Caco-2 (cell line): Measurements from ENCODE around the gene NR4A2. TPM values are rescaled to one million over a fixed set of nuclear protein-coding genes. Genes with fewer than 3 reads are reported as not detected.
A peak's percentile ranks its signal among the peaks of the same experiment; 100 is the strongest.

ENCODE experiments used
- BruUV-seq: library from RNA; stranded (reverse); fragments of 400-500 nt; replicated peaks from 2 replicates; lab custom pipeline; 2021; lab: Mats Ljungman, UMichigan
- CTCF ChIA-PET: fragments of 300-600 bp; sonication (Branson Sonifier 250); formaldehyde crosslinking; loops from one replicate; lab custom pipeline; 2022; ENCODE audit warnings: antibody characterized with exemption; lab: Charles Lee
- POLR2A ChIA-PET: fragments of 300-600 bp; sonication (Branson Sonifier 250); formaldehyde crosslinking; loops from one replicate; lab custom pipeline; 2022; ENCODE audit warnings: antibody characterized with exemption; lab: Charles Lee
- DNase-seq, 2 experiments: peaks; one replicate each; pipeline versions ENCODE4 v3.0.0 to v3.0.0-alpha.2; 2020 to 2022
- H3K27me3 ChIP-seq: replicated peaks from 2 replicates; pipeline ENCODE4 v1.6.0; 2011; ENCODE audit warnings: low read length; ENCODE audit not compliant: control insufficient read depth, insufficient read depth
- H3K36me3 ChIP-seq: 2 replicates; pipeline ENCODE4 v1.5.1; 2011; ENCODE audit warnings: low read length; ENCODE audit not compliant: control insufficient read depth, insufficient read depth
- H3K4me1 ChIP-seq: fragments of 250-450 bp; sonication (Bioruptor Pico); 2 replicates; pipeline ENCODE4 v1.5.1; 2020; ENCODE audit warnings: mild to moderate bottlenecking
- H3K4me3 ChIP-seq: 2 replicates; pipeline ENCODE4 v1.5.1; 2011; ENCODE audit warnings: low read depth, mild to moderate bottlenecking, control low read depth, low read length
- H3K9me3 ChIP-seq: fragments of 250-450 bp; sonication (Bioruptor Pico); 2 replicates; pipeline ENCODE4 v1.5.1; 2020; ENCODE audit warnings: mild to moderate bottlenecking, moderate library complexity
- H3K27ac Mint-ChIP-seq: one replicate; pipeline ENCODE4 v1.8.0; 2022; ENCODE audit warnings: mixed read lengths; ENCODE audit not compliant: unreplicated experiment
- H3K27me3 Mint-ChIP-seq: one replicate; pipeline ENCODE4 v1.8.0; 2022; ENCODE audit warnings: mixed read lengths; ENCODE audit not compliant: insufficient read depth, unreplicated experiment
- H3K36me3 Mint-ChIP-seq: one replicate; pipeline ENCODE4 v1.8.0; 2022; ENCODE audit warnings: mild to moderate bottlenecking, mixed read lengths; ENCODE audit not compliant: insufficient read depth, unreplicated experiment
- H3K4me1 Mint-ChIP-seq: one replicate; pipeline ENCODE4 v1.8.0; 2022; ENCODE audit warnings: low read depth, mixed read lengths; ENCODE audit not compliant: unreplicated experiment
- H3K4me3 Mint-ChIP-seq: one replicate; pipeline ENCODE4 v1.8.0; 2022; ENCODE audit warnings: mild to moderate bottlenecking, moderate library complexity, mixed read lengths; ENCODE audit not compliant: unreplicated experiment
- H3K9me3 Mint-ChIP-seq: one replicate; pipeline ENCODE4 v1.8.0; 2022; ENCODE audit warnings: mixed read lengths; ENCODE audit not compliant: unreplicated experiment
- CTCF ChIP-seq, 2 experiments: fragments of 200-600 bp in 1 of 2; IDR thresholded peaks; 1 replicate in 1 of 2; 2 replicates in 1 of 2; pipeline versions ENCODE4 v1.5.1 to v1.8.0; 2011 to 2022; ENCODE audit warnings: antibody characterized with exemption in 1 of 2, control low read depth in 1 of 2, inconsistent platforms in 1 of 2, low read depth in 1 of 2, low read length in 1 of 2, mild to moderate bottlenecking in 1 of 2, moderate library complexity in 1 of 2; ENCODE audit not compliant: insufficient read depth in 1 of 2, severe bottlenecking in 1 of 2, unreplicated experiment in 1 of 2
- intact Hi-C: fragments of 100-400 bp; cut with micrococcal nuclease; formaldehyde crosslinking; loops from one replicate; pipeline ENCODE4 v1.10.0; 2022; ENCODE audit not compliant: unreplicated experiment
- total RNA-seq: library from RNA; stranded (reverse); gene quantifications from 2 replicates; pipeline ENCODE4 v1.2.3, GENCODE V29; 2022

The NR4A2 gene
- total RNA-seq, 1 experiment from 2014 or later: 0.91 TPM

DNA sequence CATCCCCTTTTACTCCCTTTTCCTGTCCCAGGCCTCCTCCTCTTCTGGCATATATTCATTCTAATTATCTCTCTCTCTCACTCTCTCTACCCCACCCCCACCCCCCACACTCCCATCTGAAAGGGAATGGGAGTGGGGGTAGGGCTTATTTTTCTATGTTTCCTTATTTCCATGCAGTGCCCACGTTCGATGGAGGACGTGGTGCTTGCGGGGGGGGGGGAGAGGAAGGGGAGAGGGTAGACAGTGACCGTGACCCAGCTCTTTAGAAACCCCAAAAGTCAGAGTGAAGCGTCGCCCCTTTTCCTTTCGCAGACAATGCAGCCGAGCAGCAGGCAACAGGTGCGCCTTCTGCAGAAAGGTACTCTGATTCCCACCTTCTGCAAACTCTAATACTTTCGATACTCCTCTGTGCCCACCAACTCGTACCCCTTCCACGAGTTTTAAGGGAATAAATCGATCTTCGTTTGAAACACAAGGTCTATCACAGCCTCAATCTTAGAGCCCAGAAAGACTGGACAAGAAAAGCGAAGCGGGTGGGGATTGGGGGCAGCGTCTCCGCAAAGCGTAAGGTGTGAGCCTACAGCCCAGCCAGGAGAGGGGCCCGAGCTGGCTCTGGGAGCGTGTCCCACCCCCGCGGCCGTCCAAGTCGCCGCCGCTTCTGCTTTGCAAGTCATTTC, 891 bp upstream of the NR4A2 start:
- peak overlapping the region; percentile 97 for H3K27ac Mint-ChIP-seq
- POLR2A ChIA-PET: interaction anchor here (0.6 kb wide), 1 partner anchor 8 kb away, joined by 4 read pairs; no protein-coding TSS in a partner anchor
- Histone ChIP-seq H3K27me3 (no peaks in the 10 kb centered on the region), H3K9me3 (no peaks in the 10 kb centered on the region), H3K36me3 (no peaks in the 10 kb centered on the region), H3K4me3 (peak overlapping the region; percentile 61), H3K4me1 (no peaks in the 10 kb centered on the region)
- H3K4me3 Mint-ChIP-seq: peak overlapping the region; percentile 94
- CTCF ChIA-PET: interaction anchor here (0.5 to 1.4 kb wide), 4 partner anchors 86 to 960 kb away, joined by 3 read pairs; no protein-coding TSS in a partner anchor
- peak in 1 of 2 experiments; percentile 7 for TF ChIP-seq CTCF (IDR thresholded peaks at IDR 0.05; ENCODE audit: insufficient read depth in 1 of 2, low read depth in 1 of 2, low read length in 1 of 2, severe bottlenecking in 1 of 2, unreplicated experiment in 1 of 2)
- H3K4me1 Mint-ChIP-seq: peaks cover 8% of the 10 kb centered on the region
- peaks cover 37% of the 10 kb centered on the region for H3K36me3 Mint-ChIP-seq
- peaks cover 3% of the 10 kb centered on the region for H3K27me3 Mint-ChIP-seq
- no TSS peak for BruUV-seq
- intact Hi-C loops: loop anchor here (2.0 to 10.0 kb wide), 9 partner anchors 23 to 956 kb away; no protein-coding TSS in a partner anchor
- no peak for DNase-seq
- H3K9me3 Mint-ChIP-seq: no peaks in the 10 kb centered on the region

GRCh38 chr2:156332284-156332533, 312 bp downstream of the NR4A2 start:
- CTCF ChIA-PET: no interaction called here
- peaks cover 3% of the 10 kb centered on the region for H3K27me3 Mint-ChIP-seq

More at GRCh38 chr2:156332284-156332533, 312 bp downstream of the NR4A2 start:
- H3K36me3 ChIP-seq: no peaks in the 10 kb centered on the region
- BruUV-seq: no TSS peak
- no peaks in the 10 kb centered on the region for H3K4me1 ChIP-seq
- POLR2A ChIA-PET: no interaction called here
- Mint-ChIP-seq H3K27ac (peak overlapping the region; percentile 97), H3K4me3 (peak overlapping the region; percentile 94), H3K4me1 (peaks cover 8% of the 10 kb centered on the region), H3K9me3 (no peaks in the 10 kb centered on the region), H3K36me3 (peaks cover 37% of the 10 kb centered on the region)
- no peaks in the 10 kb centered on the region for H3K27me3 ChIP-seq
- no peak for DNase-seq
- H3K9me3 ChIP-seq: no peaks in the 10 kb centered on the region
- peak overlapping the region; percentile 61 for H3K4me3 ChIP-seq
- intact Hi-C loops: loop anchor here (2.0 to 10.0 kb wide), 9 partner anchors 21 to 955 kb away; no protein-coding TSS in a partner anchor
- TF ChIP-seq CTCF (IDR thresholded peaks at IDR 0.05; ENCODE audit: insufficient read depth in 1 of 2, low read depth in 1 of 2, low read length in 1 of 2, severe bottlenecking in 1 of 2, unreplicated experiment in 1 of 2): no peak
